A549 (cell line): ENCODE results near the gene TEAD3. TPM values are rescaled to one million over a fixed set of nuclear protein-coding genes. Genes with fewer than 3 reads are reported as not detected.

ENCODE experiments used
- ATAC-seq, 2 experiments: fragments of 200-7000 bp in 1 of 2; fragments of >200 bp in 1 of 2; cut with Nextera tagmentation in 1 of 2; cut with Tn5 transposase in 1 of 2; 3 replicates each; pipeline versions ENCODE4 v1.8.0 to v1.9.1; 2018 to 2020; ENCODE audit warnings: mild to moderate bottlenecking in 1 of 2, moderate library complexity in 1 of 2
- CTCF ChIA-PET: fragments of 300-600 bp; sonication (Branson Sonifier 250); formaldehyde crosslinking; extraction: SDS; loops from one replicate; lab custom pipeline; 2021; ENCODE audit warnings: antibody characterized with exemption, inconsistent platforms; lab: Yijun Ruan, JAX
- POLR2A ChIA-PET: fragments of 350-600 bp; formaldehyde crosslinking; extraction: SDS; loops from one replicate; lab custom pipeline; 2021; ENCODE audit warnings: antibody characterized with exemption, inconsistent platforms; lab: Yijun Ruan, JAX
- DNase-seq, 2 experiments: peaks; one replicate each; pipeline versions ENCODE4 v3.0.0 to v3.0.0-alpha.2; 2011 to 2016; ENCODE audit warnings: low read depth in 1 of 2, low spot score in 1 of 2
- FAIRE-seq: peaks from 2 replicates; lab custom pipeline; 2011; peaks lifted over from hg19 to GRCh38; lab: Jason Lieb, UNC
- H3K27ac ChIP-seq, 2 experiments: fragments of >200 bp; sonication (Bioruptor Twin); formaldehyde crosslinking; 3 replicates each; pipeline ENCODE4 v1.5.1; 2016 to 2017
- H3K4me1 ChIP-seq: fragments of >200 bp; sonication (Bioruptor Twin); formaldehyde crosslinking; 3 replicates; pipeline ENCODE4 v1.6.1; 2016
- H3K4me2 ChIP-seq: fragments of >200 bp; sonication (Bioruptor Twin); formaldehyde crosslinking; 3 replicates; pipeline ENCODE4 v1.6.1; 2016
- H3K4me3 ChIP-seq: fragments of >200 bp; sonication (Bioruptor Twin); formaldehyde crosslinking; 3 replicates; pipeline ENCODE4 v1.5.1; 2016
- H3K9me3 ChIP-seq: fragments of >200 bp; sonication (Bioruptor Twin); formaldehyde crosslinking; 3 replicates; pipeline ENCODE4 v1.6.1; 2016
- BHLHE40 ChIP-seq: IDR thresholded peaks from 2 replicates; pipeline ENCODE4 v1.6.1; 2012; ENCODE audit warnings: low read depth, low read length, inconsistent platforms
- CBX8 ChIP-seq: fragments of 200-600 bp; sonication (generic); IDR thresholded peaks from 2 replicates; pipeline ENCODE4 v1.6.1; 2016
- CHD2 ChIP-seq: fragments of 150-350 bp; IDR thresholded peaks from 2 replicates; pipeline ENCODE4 v1.6.1; 2014; ENCODE audit warnings: low read length; ENCODE audit not compliant: partially characterized antibody
- EHF ChIP-seq: fragments of 250-450 bp; sonication (Bioruptor Pico); IDR thresholded peaks from 2 replicates; pipeline ENCODE4 v1.5.0; 2020; ENCODE audit warnings: mild to moderate bottlenecking
- EHMT2 ChIP-seq: fragments of 200-600 bp; sonication (generic); IDR thresholded peaks from 2 replicates; pipeline ENCODE4 v1.6.1; 2016; ENCODE audit warnings: antibody characterized with exemption, low read depth, mild to moderate bottlenecking, moderate library complexity
- ESRRA ChIP-seq: fragments of 150-350 bp; IDR thresholded peaks from 2 replicates; pipeline ENCODE4 v1.6.1; 2014; ENCODE audit warnings: mild to moderate bottlenecking, low read length, borderline replicate concordance
- FOSB ChIP-seq: fragments of 250-450 bp; sonication (Bioruptor Pico); IDR thresholded peaks from 2 replicates; pipeline ENCODE4 v1.5.0; 2020; ENCODE audit warnings: mild to moderate bottlenecking, moderate library complexity
- HDAC2 ChIP-seq: fragments of 200-600 bp; sonication (generic); IDR thresholded peaks from 2 replicates; pipeline ENCODE4 v1.6.1; 2016
- HOXA7 ChIP-seq: fragments of 250-450 bp; sonication (Bioruptor Pico); IDR thresholded peaks from 2 replicates; pipeline ENCODE4 v1.5.0; 2020; ENCODE audit warnings: mild to moderate bottlenecking, moderate library complexity
- HOXB13 ChIP-seq: fragments of 250-450 bp; sonication (Bioruptor Pico); IDR thresholded peaks from 2 replicates; pipeline ENCODE4 v1.5.0; 2020; ENCODE audit warnings: low read depth, mild to moderate bottlenecking, moderate library complexity
- KDM1A ChIP-seq: fragments of 200-600 bp; sonication (generic); IDR thresholded peaks from 2 replicates; pipeline ENCODE4 v1.6.1; 2016; ENCODE audit warnings: low read depth, mild to moderate bottlenecking
- NPAS2 ChIP-seq: fragments of 250-450 bp; sonication (Bioruptor Pico); IDR thresholded peaks from 2 replicates; pipeline ENCODE4 v1.8.0; 2022; ENCODE audit warnings: mild to moderate bottlenecking, moderate library complexity, borderline replicate concordance
- NR3C1 ChIP-seq: fragments of >200 bp; sonication (Bioruptor Twin); formaldehyde crosslinking; IDR thresholded peaks from 3 replicates; pipeline ENCODE4 v1.6.1; 2017
- PHF8 ChIP-seq: fragments of 200-600 bp; sonication (generic); IDR thresholded peaks from 2 replicates; pipeline ENCODE4 v1.6.1; 2016; ENCODE audit warnings: low read depth, mild to moderate bottlenecking, antibody characterized with exemption, moderate library complexity, borderline replicate concordance
- POLR2AphosphoS2 ChIP-seq: conservative IDR thresholded peaks from 2 replicates; pipeline ENCODE4 v1.6.1; 2012; ENCODE audit warnings: low read length, improper control_type of control experiment, inconsistent platforms
- RAD21 ChIP-seq, 2 experiments: fragments of >200 bp in 1 of 2; sonication (Bioruptor Twin) in 1 of 2; formaldehyde crosslinking in 1 of 2; IDR thresholded peaks in 1 of 2; conservative IDR thresholded peaks in 1 of 2; 2 replicates in 1 of 2; 3 replicates in 1 of 2; pipeline ENCODE4 v1.6.1; 2012 to 2018; ENCODE audit warnings: inconsistent platforms in 1 of 2
- RCOR1 ChIP-seq: fragments of 150-350 bp; IDR thresholded peaks from 2 replicates; pipeline ENCODE4 v1.6.1; 2014; ENCODE audit warnings: antibody characterized with exemption, low read length, low read depth
- RNF2 ChIP-seq: fragments of 200-600 bp; sonication (generic); IDR thresholded peaks from 2 replicates; pipeline ENCODE4 v1.6.1; 2016; ENCODE audit warnings: low read depth, mild to moderate bottlenecking, antibody characterized with exemption, moderate library complexity, borderline replicate concordance
- TFCP2L1 ChIP-seq: fragments of 250-450 bp; sonication (Bioruptor Pico); IDR thresholded peaks from 2 replicates; pipeline ENCODE4 v1.5.0; 2021; ENCODE audit warnings: mild to moderate bottlenecking
- TP53 ChIP-seq: fragments of 250-450 bp; sonication (Bioruptor Pico); IDR thresholded peaks from 2 replicates; pipeline ENCODE4 v1.5.0; 2021; ENCODE audit warnings: mild to moderate bottlenecking, moderate library complexity
- USF2 ChIP-seq: fragments of 450-650 bp; IDR thresholded peaks from 2 replicates; pipeline ENCODE4 v1.6.1; 2014; ENCODE audit warnings: antibody characterized with exemption
- ZC3H11A ChIP-seq: fragments of 450-650 bp; IDR thresholded peaks from 2 replicates; pipeline ENCODE4 v1.6.1; 2014; ENCODE audit warnings: antibody characterized with exemption, mild to moderate bottlenecking
- ZNF302 ChIP-seq: fragments of 250-450 bp; sonication (Bioruptor Pico); IDR thresholded peaks from 2 replicates; pipeline ENCODE4 v1.9.0; 2021; ENCODE audit warnings: inconsistent platforms, mild to moderate bottlenecking, moderate library complexity
- WGBS: methylation state at CpG from one replicate; pipeline ENCODE4 v1.1.6; 2017; ENCODE audit errors: missing lambda C conversion rate; 5-methylcytosine and 5-hydroxymethylcytosine counted together
- polyA plus RNA-seq, 4 experiments: library from polyadenylated mRNA; depleted of rRNA in 3 of 4; stranded (reverse); fragments of >200 nt; fragmentation: RNase III in 1 of 4; extraction: RNeasy Plus Mini Kit Qiagen cat#74134 plus additional on column Dnase treatment in 1 of 4; gene quantifications; 2 replicates in 3 of 4; 3 replicates in 1 of 4; pipeline ENCODE4 v1.2.3, GENCODE V29; 2011 to 2017
- TF ChIP-seq, protein P1 (sequence below): fragments of >200 bp; sonication (Bioruptor Twin); formaldehyde crosslinking; IDR thresholded peaks from 3 replicates; pipeline ENCODE4 v1.5.1; 2016
- TF ChIP-seq, protein P2 (sequence below): fragments of >200 bp; sonication (Bioruptor Twin); formaldehyde crosslinking; IDR thresholded peaks from 3 replicates; pipeline ENCODE4 v1.6.1; 2016
- TF ChIP-seq, protein P3 (sequence below): fragments of 250-450 bp; sonication (Bioruptor Pico); IDR thresholded peaks from 2 replicates; pipeline ENCODE4 v1.5.0; 2021; ENCODE audit warnings: mild to moderate bottlenecking, moderate library complexity, borderline replicate concordance
- TF ChIP-seq, protein P4 (sequence below): fragments of 250-450 bp; sonication (Bioruptor Pico); IDR thresholded peaks from 2 replicates; pipeline ENCODE4 v1.5.0; 2020; ENCODE audit warnings: low read depth, mild to moderate bottlenecking, moderate library complexity

TEAD3 gene
- polyA plus RNA-seq, 2 of the 4 experiments (the other 2 are of a cell fraction), result 2.1 to 4.2 TPM

- no peaks in the 10 kb centered on the region for H3K9me3 ChIP-seq
- no peak overlapping the region for H3K4me2 ChIP-seq
- TF ChIP-seq, protein P1, sequence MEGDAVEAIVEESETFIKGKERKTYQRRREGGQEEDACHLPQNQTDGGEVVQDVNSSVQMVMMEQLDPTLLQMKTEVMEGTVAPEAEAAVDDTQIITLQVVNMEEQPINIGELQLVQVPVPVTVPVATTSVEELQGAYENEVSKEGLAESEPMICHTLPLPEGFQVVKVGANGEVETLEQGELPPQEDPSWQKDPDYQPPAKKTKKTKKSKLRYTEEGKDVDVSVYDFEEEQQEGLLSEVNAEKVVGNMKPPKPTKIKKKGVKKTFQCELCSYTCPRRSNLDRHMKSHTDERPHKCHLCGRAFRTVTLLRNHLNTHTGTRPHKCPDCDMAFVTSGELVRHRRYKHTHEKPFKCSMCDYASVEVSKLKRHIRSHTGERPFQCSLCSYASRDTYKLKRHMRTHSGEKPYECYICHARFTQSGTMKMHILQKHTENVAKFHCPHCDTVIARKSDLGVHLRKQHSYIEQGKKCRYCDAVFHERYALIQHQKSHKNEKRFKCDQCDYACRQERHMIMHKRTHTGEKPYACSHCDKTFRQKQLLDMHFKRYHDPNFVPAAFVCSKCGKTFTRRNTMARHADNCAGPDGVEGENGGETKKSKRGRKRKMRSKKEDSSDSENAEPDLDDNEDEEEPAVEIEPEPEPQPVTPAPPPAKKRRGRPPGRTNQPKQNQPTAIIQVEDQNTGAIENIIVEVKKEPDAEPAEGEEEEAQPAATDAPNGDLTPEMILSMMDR, result no peak
- TF ChIP-seq RCOR1, result no peak
- TF ChIP-seq HOXB13 (CRISPR knock-in tag), result no peak
- no peak for TF ChIP-seq ZC3H11A
- no peak for TF ChIP-seq BHLHE40
- no peak for TF ChIP-seq EHF (CRISPR knock-in tag)
- TF ChIP-seq CHD2, result no peak
- no peak for TF ChIP-seq NR3C1
- no peak for TF ChIP-seq ESRRA
- TF ChIP-seq, protein P2, sequence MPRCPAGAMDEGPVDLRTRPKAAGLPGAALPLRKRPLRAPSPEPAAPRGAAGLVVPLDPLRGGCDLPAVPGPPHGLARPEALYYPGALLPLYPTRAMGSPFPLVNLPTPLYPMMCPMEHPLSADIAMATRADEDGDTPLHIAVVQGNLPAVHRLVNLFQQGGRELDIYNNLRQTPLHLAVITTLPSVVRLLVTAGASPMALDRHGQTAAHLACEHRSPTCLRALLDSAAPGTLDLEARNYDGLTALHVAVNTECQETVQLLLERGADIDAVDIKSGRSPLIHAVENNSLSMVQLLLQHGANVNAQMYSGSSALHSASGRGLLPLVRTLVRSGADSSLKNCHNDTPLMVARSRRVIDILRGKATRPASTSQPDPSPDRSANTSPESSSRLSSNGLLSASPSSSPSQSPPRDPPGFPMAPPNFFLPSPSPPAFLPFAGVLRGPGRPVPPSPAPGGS, result no peak
- TF ChIP-seq, protein P3, sequence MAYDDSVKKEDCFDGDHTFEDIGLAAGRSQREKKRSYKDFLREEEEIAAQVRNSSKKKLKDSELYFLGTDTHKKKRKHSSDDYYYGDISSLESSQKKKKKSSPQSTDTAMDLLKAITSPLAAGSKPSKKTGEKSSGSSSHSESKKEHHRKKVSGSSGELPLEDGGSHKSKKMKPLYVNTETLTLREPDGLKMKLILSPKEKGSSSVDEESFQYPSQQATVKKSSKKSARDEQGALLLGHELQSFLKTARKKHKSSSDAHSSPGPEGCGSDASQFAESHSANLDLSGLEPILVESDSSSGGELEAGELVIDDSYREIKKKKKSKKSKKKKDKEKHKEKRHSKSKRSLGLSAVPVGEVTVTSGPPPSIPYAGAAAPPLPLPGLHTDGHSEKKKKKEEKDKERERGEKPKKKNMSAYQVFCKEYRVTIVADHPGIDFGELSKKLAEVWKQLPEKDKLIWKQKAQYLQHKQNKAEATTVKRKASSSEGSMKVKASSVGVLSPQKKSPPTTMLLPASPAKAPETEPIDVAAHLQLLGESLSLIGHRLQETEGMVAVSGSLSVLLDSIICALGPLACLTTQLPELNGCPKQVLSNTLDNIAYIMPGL (CRISPR knock-in tag), result no peak
- no peak for TF ChIP-seq TFCP2L1 (CRISPR knock-in tag)
- TF ChIP-seq CBX8, result no peak
- no peak for TF ChIP-seq POLR2AphosphoS2
- no peak for TF ChIP-seq RAD21 (conservative IDR thresholded peaks at IDR 0.05 in 1 of 2, IDR thresholded peaks at IDR 0.05 in 1 of 2)
- TF ChIP-seq KDM1A, result no peak
- no peak for TF ChIP-seq EHMT2
- TF ChIP-seq RNF2, result no peak
- no peak for TF ChIP-seq FOSB (CRISPR knock-in tag)
- TF ChIP-seq USF2, result no peak
- ATAC-seq (no peak), DNase-seq (no peak), FAIRE-seq (no peak)
- CTCF ChIA-PET, result interaction anchor here (1.5 to 8.0 kb wide), 2 partner anchors 102 to 152 kb away, joined by 3 to 140 read pairs; partner anchors contain the start of gene PPARD
- no peak overlapping the region for H3K4me3 ChIP-seq
- 86% methylated on average over 5 of the region's 7 CpGs for WGBS
- no peak overlapping the region for H3K27ac ChIP-seq
- POLR2A ChIA-PET, result no interaction called here
- H3K4me1 ChIP-seq, result no peaks in the 10 kb centered on the region
These were observed 51.2 kb downstream of the TEAD3 start for GRCh38 chr6:35445691-35446090.

- no peaks in the 10 kb centered on the region for H3K9me3 ChIP-seq
- 51% methylated on average over 4 of the region's 9 CpGs for WGBS
- ATAC-seq, result no peak
- H3K4me1 ChIP-seq, result no peaks in the 10 kb centered on the region
- no peak overlapping the region for H3K27ac ChIP-seq
- no peak overlapping the region for H3K4me3 ChIP-seq
- no peak for FAIRE-seq
- DNase-seq, result no peak
- POLR2A ChIA-PET, result no interaction called here
- no peak overlapping the region for H3K4me2 ChIP-seq
- TF ChIP-seq PHF8, result no peak
- TF ChIP-seq, protein P4, sequence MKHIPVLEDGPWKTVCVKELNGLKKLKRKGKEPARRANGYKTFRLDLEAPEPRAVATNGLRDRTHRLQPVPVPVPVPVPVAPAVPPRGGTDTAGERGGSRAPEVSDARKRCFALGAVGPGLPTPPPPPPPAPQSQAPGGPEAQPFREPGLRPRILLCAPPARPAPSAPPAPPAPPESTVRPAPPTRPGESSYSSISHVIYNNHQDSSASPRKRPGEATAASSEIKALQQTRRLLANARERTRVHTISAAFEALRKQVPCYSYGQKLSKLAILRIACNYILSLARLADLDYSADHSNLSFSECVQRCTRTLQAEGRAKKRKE (CRISPR knock-in tag), result no peak
- TF ChIP-seq NPAS2 (CRISPR knock-in tag), result no peak
- TF ChIP-seq, protein P3 (CRISPR knock-in tag), result no peak
- no peak for TF ChIP-seq HOXA7 (CRISPR knock-in tag)
- TF ChIP-seq HDAC2, result no peak
- no peak for TF ChIP-seq TP53 (CRISPR knock-in tag)
- TF ChIP-seq ZNF302, result no peak
- CTCF ChIA-PET, result interaction anchor here (1.0 to 1.3 kb wide), 3 partner anchors 28 to 150 kb away, joined by 3 to 5 read pairs (median 3); partner anchors contain the start of gene PPARD
These were observed 53.4 kb downstream of the TEAD3 start for GRCh38 chr6:35443341-35444030.
